ES-I3 (cell line): ENCODE results near the gene UBE4B.
"Not testable (repeated sequence)": the region's sequence is repeated elsewhere in the genome, so short reads cannot be mapped to it uniquely, and the experiment has no call there.

Experiments
- H3K36me3 ChIP-seq: 2 replicates; pipeline ENCODE4 v1.6.1; 2013; ENCODE audit warnings: mild to moderate bottlenecking, low read length, control low read depth, moderate library complexity; ENCODE audit not compliant: insufficient read depth
- H3K4me1 ChIP-seq: 2 replicates; pipeline ENCODE4 v1.6.1; 2013; ENCODE audit warnings: mild to moderate bottlenecking, control low read depth, low read length; ENCODE audit not compliant: insufficient read depth
- H3K9ac ChIP-seq: 2 replicates; pipeline ENCODE4 v1.6.1; 2013; ENCODE audit warnings: low read depth, mild to moderate bottlenecking, low read length, moderate library complexity
- H3K9me3 ChIP-seq: 2 replicates; pipeline ENCODE4 v1.6.1; 2013; ENCODE audit warnings: mild to moderate bottlenecking, low read length, moderate library complexity; ENCODE audit not compliant: control insufficient read depth, insufficient read depth

Gene UBE4B

GRCh38 chr1:10032590-10033358 lies at the start of gene UBE4B:
Gene UBE4B, plus strand, starts transcription at chr1:10032958. Its CDS starts 713 bp downstream, at chr1:10033671.
- no peaks in the 10 kb centered on the region for H3K36me3 ChIP-seq

GRCh38 chr1:9984253-9984652 lies 48.5 kb upstream of the UBE4B start:
- Histone ChIP-seq H3K36me3 (no peaks in the 10 kb centered on the region), H3K9me3 (no peaks in the 10 kb centered on the region), H3K9ac (no peak overlapping the region), H3K4me1 (no peaks in the 10 kb centered on the region)

More at GRCh38 chr1:10032590-10033358, at the start of gene UBE4B:
- Histone ChIP-seq H3K4me1 (no peaks in the 10 kb centered on the region), H3K9me3 (no peaks in the 10 kb centered on the region), H3K9ac (peak within 1 kb of the TSS; percentile 88)

GRCh38 chr1:9985001-9985400 lies 47.8 kb upstream of the UBE4B start:
- H3K9ac ChIP-seq = no peak overlapping the region
- no peaks in the 10 kb centered on the region for H3K9me3 ChIP-seq
- no peaks in the 10 kb centered on the region for H3K4me1 ChIP-seq
- H3K36me3 ChIP-seq = no peaks in the 10 kb centered on the region

GRCh38 chr1:9989773-9990172 lies 43.0 kb upstream of the UBE4B start:
- Histone ChIP-seq H3K36me3 (no peaks in the 10 kb centered on the region), H3K4me1 (no peaks in the 10 kb centered on the region), H3K9ac (no peak overlapping the region), H3K9me3 (no peaks in the 10 kb centered on the region)

GRCh38 chr1:9990944-9991343 lies 41.8 kb upstream of the UBE4B start:
- no peaks in the 10 kb centered on the region for H3K36me3 ChIP-seq
- H3K4me1 ChIP-seq = no peaks in the 10 kb centered on the region
- no peak overlapping the region for H3K9ac ChIP-seq
- no peaks in the 10 kb centered on the region for H3K9me3 ChIP-seq

GRCh38 chr1:9992910-9993309 lies 39.8 kb upstream of the UBE4B start:
- no peaks in the 10 kb centered on the region for H3K36me3 ChIP-seq
- no peaks in the 10 kb centered on the region for H3K4me1 ChIP-seq
- no peak overlapping the region for H3K9ac ChIP-seq
- no peaks in the 10 kb centered on the region for H3K9me3 ChIP-seq

GRCh38 chr1:9993561-9994075 lies 39.1 kb upstream of the UBE4B start:
- Histone ChIP-seq H3K4me1 (no peaks in the 10 kb centered on the region), H3K9ac (no peak overlapping the region), H3K36me3 (no peaks in the 10 kb centered on the region), H3K9me3 (no peaks in the 10 kb centered on the region)

GRCh38 chr1:9996624-9997582 lies 35.9 kb upstream of the UBE4B start, which contains the start of gene RBP7:
Gene RBP7, plus strand, starts transcription at chr1:9997228. Its CDS starts 31 bp downstream, at chr1:9997259.
- no peaks in the 10 kb centered on the region for H3K4me1 ChIP-seq
- H3K36me3 ChIP-seq = no peaks in the 10 kb centered on the region
- H3K9me3 ChIP-seq = no peaks in the 10 kb centered on the region
- peak within 1 kb of the TSS; percentile 73 for H3K9ac ChIP-seq

GRCh38 chr1:10001016-10001665 lies 31.6 kb upstream of the UBE4B start:
- Histone ChIP-seq H3K4me1 (no peaks in the 10 kb centered on the region), H3K36me3 (no peaks in the 10 kb centered on the region), H3K9me3 (no peaks in the 10 kb centered on the region), H3K9ac (no peak overlapping the region)

GRCh38 chr1:10005248-10005647 lies 27.5 kb upstream of the UBE4B start:
- not testable (repeated sequence) for H3K9me3 ChIP-seq, H3K4me1 ChIP-seq, H3K36me3 ChIP-seq, H3K9ac ChIP-seq

- no peaks in the 10 kb centered on the region for H3K9me3 ChIP-seq
- H3K36me3 ChIP-seq = no peaks in the 10 kb centered on the region
- no peak overlapping the region for H3K9ac ChIP-seq
- H3K4me1 ChIP-seq = no peaks in the 10 kb centered on the region
These were observed 25.6 kb upstream of the UBE4B start for GRCh38 chr1:10007169-10007568.

GRCh38 chr1:10014016-10014415 lies 18.7 kb upstream of the UBE4B start:
- Histone ChIP-seq H3K36me3 (no peaks in the 10 kb centered on the region), H3K9ac (no peak overlapping the region), H3K4me1 (no peaks in the 10 kb centered on the region), H3K9me3 (no peaks in the 10 kb centered on the region)

- Histone ChIP-seq H3K4me1 (no peaks in the 10 kb centered on the region), H3K9ac (no peak overlapping the region), H3K36me3 (no peaks in the 10 kb centered on the region), H3K9me3 (no peaks in the 10 kb centered on the region)
These were observed 13.2 kb upstream of the UBE4B start for GRCh38 chr1:10019561-10019960.

- Histone ChIP-seq H3K9me3 (no peaks in the 10 kb centered on the region), H3K4me1 (no peaks in the 10 kb centered on the region), H3K36me3 (no peaks in the 10 kb centered on the region), H3K9ac (no peak overlapping the region)
These were observed 12.7 kb upstream of the UBE4B start for GRCh38 chr1:10020086-10020485.
